Stimulated activated CD4-positive, alpha-beta T cell treated with anti-CD3 and anti-CD28 coated beads, Interleukin-12 subunit alpha, Interleukin-12 subunit beta, amount 100 ng/mL, for 24 hours (primary cell): ENCODE data around the gene DTNB.

Experiments used
- DNase-seq, 2 experiments: peaks; one replicate each; pipeline ENCODE4 v3.0.0-alpha.2; 2020; ENCODE audit warnings: low read depth in 2 of 2

DTNB gene

GRCh38 chr2:25460261-25460905 lies 213.0 kb downstream of the DTNB start:
- no peak for DNase-seq

GRCh38 chr2:25454824-25455611 lies 218.4 kb downstream of the DTNB start:
- DNase-seq = no peak

DNA sequence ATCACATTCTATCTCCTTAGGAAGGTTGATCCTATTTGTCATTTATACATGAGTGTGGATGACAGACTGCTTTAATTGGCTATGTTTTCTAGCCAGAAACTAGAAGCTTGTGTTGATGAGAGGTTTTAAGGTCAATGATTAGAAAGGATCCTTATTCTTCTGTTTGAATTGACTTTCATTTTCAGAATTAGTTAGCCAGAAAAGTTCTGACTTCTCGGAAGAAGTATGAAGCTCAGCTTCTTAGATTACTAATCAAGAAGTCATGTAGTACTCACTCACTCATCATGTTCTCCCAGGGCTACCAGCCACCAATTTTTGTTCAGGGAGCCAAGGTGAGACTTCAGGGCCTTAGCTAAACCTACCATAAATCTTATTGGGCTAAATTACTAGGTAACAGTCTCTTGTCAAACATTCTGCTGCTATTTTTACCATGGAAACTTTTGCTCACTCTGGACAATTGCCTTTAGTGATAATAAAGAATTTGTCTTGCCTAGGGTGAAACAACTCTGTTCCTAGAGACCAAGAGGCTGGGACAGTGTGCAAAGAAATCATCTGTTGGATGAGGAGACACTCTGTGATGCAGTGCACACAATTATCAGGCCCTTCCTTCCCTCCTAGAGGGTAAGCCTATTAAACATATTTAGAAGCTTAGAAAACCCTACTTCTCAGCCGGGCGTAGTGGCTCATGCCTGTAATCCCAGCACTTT lies 220.0 kb downstream of the DTNB start:
- peak; percentile 14 to 15 for DNase-seq

- DNase-seq = no peak
Measured at GRCh38 chr2:25448808-25449207, 224.6 kb downstream of the DTNB start.

- DNase-seq = no peak
Measured at GRCh38 chr2:25447018-25447417, 226.4 kb downstream of the DTNB start.

- DNase-seq = no peak
Measured at GRCh38 chr2:25446122-25446521, 227.3 kb downstream of the DTNB start.

GRCh38 chr2:25445464-25445863 lies 227.9 kb downstream of the DTNB start:
- DNase-seq = no peak

- DNase-seq = no peak
Measured at GRCh38 chr2:25444608-25445270, 228.6 kb downstream of the DTNB start.

DNA sequence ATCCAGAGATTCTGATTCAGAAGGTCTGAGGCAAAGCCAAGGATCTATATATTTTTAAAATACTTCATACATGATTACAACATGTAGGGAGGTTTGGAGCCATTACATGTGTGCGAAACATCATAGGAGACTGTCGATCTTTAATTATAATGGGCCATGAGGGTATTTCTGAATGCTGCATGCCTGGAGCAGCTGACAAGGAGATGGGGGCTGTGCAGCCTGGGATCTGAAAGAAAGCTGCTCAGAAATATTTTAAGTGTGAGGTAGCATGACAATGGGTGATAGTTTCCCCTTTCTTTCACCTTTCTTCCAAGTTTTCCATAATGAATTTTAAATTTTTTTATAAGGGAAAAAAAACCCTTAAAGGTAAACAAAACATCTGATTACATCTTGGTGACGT lies 229.6 kb downstream of the DTNB start:
- DNase-seq = no peak

- no peak for DNase-seq
Measured at GRCh38 chr2:25441353-25441752, 232.0 kb downstream of the DTNB start.

GRCh38 chr2:25438793-25439192 lies 234.6 kb downstream of the DTNB start:
- no peak for DNase-seq

- DNase-seq = no peak
Measured at GRCh38 chr2:25437881-25438662, 235.3 kb downstream of the DTNB start.

DNA sequence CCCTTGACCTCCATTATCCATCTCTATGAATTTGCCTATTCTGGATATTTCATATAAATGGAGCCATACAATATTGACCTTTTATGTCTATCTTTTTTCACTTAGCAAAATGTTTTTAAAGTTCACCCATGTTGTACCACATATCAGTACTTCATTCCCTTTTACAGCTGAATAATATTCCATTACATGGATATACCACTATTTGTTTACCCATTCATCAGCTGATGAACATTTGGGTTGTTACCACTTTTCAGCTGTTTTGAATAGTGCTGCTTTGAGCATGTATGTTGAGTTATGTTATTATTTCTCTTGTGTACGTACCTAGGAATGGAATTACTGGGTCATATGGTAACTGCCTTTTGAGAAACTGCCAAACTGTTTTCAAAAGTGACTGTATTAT lies 238.0 kb downstream of the DTNB start:
- DNase-seq = no peak

- DNase-seq = no peak
Measured at GRCh38 chr2:25431604-25432003, 241.8 kb downstream of the DTNB start.

DNA sequence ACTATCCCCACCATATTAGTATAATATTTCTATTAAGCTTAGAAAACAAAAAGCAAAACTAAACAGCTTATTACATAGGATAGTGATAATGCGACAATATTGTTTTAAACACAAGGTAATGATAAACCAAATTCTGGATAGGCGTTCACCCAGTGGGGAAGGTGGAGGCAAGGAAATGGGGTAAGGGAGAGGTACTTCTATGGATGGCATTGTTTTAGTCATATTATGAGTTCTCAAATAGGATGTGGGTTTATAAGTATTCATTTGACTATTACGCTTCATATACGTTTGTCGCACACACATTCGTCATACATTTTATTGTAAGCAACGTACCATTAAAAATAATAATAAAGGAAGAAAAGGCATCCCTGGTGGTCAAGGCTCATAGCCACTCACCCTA lies 242.8 kb downstream of the DTNB start:
- no peak for DNase-seq

DNA sequence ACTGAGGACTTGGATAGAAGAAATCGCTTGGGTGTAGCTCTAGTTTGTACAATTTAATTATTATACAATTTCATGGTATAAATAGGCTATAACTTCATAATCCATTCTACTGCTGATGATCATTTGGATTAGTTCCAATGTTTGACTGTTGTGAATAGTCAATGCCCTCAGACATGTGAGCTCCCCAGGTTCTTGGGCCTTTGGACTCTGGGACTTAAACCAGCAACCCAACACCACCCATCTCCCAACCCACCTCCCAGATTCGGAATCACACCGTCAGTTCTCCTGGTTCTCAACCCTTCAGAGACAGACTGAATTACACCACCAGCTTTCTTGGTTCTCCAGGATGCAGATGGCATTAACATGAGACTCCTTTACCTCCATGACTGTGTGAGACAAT lies 247.1 kb downstream of the DTNB start:
- no peak for DNase-seq

DNA sequence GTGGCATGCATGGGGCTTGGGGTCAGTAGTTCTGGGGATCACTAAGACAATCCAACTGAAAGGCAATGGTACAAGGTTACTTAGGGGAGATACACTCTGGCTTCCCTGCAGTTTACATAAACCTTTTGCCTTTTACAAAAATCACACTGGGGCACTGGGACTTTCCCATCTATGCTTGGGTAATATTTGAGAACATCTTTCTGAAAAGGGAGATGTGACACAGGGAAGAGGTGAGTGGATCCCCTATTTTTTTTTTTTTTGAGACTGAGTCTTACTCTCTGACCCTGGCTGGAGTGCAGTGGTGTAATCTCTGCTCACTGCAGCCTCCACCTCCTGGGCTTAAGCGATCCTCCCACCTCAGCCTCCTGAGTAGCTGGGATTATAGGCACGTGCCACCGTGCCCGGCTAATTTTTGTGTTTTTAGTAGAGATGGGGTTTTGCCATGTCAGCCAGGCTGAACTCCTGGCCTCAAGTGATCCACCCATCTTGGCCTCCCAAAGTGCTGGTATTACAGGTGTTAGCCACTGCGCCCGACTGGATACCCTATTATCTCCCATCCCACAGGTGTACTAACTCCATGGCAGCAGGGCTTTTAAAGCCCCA lies 248.8 kb downstream of the DTNB start:
- DNase-seq = no peak

- no peak for DNase-seq
Measured at GRCh38 chr2:25421820-25422411, 251.5 kb downstream of the DTNB start.

DNA sequence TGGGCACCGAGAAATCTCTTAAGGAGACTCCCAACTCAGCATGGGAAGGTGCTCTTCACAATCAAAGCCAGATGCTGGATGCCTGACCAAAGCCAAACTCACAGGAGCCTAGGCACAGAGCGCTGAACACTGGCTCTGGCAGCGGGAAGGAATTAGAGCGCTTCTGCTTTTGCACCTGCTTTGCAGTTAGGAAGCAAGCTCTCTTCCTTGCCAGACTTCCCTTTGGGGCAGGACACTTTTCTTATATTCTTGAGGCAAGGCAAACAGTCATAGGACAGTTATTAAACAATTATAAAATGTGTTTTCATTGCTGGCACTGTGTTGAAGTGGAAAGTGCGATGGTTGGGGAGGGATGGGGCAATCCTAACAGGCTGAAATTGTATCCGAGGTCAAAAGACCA lies 252.1 kb downstream of the DTNB start:
- DNase-seq = no peak

- DNase-seq = no peak
Measured at GRCh38 chr2:25420820-25421237, 252.5 kb downstream of the DTNB start.
